Activated effector memory CD4-positive, alpha-beta T cell treated with Interleukin-2 at 50 U/mL for 16 hours (primary cell): Measurements from ENCODE around the gene BACH2.
"Not testable (repeated sequence)": the region's sequence is repeated elsewhere in the genome, so short reads cannot be mapped to it uniquely, and the experiment has no call there.

Experiments used
- DNase-seq: peaks from one replicate; pipeline ENCODE4 v3.0.0-alpha.2; 2020

BACH2 gene

DNA sequence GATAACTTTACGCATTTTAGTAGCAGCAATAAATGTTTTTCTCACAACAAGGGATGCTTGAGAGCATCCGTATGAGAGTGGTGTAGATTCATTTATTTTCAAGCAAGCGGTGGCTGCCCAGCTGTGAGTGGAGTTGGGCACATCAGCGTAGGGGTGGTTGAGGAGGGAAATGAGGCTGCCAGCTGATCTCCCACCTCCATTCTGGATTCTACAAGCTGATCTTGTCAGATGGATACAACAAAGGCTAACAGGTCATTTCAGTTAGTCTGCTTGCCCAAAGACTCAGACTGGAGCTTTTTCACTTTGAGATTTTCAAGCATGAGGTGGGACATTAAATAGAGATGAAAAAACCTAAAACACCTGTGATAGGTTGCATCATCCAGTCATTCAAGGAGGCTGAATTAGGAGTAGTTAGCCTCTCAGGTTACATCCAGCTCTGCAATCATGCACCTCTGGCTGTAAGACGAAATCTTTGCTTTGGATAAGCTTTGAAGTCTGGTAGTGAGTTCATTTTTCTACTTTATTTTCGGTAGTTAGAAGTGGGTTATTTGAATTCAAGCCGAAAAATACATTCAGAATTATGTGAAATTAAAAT, 1.9 kb upstream of the BACH2 start:
- DNase-seq: no peak

- no peak for DNase-seq
Measured at GRCh38 chr6:90297867-90298381, 1.3 kb upstream of the BACH2 start.

- no peak for DNase-seq
Measured at GRCh38 chr6:90297115-90297866, 648 bp upstream of the BACH2 start.

DNA sequence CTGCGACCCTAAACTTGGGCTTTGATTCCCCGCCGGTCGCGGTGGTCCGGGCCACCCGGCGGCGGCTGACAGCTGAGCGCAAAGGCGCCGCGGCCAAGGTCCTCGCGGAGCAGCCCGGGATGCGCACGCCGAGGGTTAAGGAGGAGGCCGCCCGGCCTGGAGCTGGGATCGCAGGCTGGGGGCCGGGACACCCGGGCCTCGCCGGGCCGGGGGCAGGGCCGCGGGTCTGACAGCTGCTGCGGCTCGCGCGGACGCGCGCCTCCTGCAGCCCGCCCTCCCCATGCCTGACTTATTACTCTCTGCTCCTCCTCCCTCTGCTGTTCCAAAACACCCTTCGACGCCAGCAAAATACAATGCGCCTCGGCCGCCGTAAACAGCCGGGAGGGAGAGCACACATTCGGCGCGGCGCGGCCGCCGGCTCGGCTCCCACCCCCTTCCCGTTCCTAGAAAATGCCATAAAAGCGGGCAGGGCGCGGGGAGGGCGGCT, 746 bp downstream of the BACH2 start:
- peak; percentile 57 for DNase-seq

- peak; percentile 48 for DNase-seq
Measured at GRCh38 chr6:90294989-90295853, 1.4 kb downstream of the BACH2 start.

DNA sequence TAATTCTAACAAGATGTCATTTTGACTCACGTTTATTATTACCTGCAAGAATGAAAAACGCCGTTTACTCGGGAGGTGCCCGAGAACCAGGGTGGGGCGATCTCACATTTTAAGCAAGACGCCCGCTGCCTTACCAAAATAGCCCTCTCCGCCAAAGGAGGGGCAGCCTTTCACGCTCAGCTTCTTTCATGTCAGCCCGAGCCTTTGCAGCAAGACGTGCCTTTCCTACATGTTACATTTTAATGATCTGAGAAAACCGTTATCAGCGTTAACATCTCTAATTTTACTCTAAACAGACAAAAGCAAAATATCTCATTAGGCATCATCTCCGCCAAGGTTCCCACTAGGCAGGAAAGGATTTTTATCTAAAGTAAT, 2.0 kb downstream of the BACH2 start:
- peak; percentile 22 for DNase-seq

DNA sequence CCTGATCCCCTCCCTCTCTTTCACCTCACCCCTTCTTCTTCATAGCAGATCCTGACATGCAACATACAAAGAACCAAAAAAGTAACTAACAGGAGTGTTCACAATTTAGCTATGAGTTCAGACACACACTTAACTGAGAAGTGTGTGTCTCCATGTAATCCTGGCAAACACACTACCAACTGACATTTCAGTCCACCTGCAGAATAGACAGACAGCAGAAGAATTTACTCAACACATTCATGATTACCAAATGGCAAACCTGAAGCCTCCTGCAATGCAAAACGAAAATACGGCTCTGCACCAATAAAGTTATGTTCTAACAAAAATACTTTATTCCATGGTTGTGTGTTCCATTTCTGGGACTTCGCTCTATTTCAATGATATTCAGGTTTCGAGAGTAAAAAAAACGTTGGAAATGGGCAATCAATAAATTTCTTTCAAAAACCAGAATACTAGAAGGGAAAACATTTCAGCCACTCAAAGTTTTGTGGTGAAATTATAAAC, 2.6 kb downstream of the BACH2 start:
- DNase-seq: no peak

DNA sequence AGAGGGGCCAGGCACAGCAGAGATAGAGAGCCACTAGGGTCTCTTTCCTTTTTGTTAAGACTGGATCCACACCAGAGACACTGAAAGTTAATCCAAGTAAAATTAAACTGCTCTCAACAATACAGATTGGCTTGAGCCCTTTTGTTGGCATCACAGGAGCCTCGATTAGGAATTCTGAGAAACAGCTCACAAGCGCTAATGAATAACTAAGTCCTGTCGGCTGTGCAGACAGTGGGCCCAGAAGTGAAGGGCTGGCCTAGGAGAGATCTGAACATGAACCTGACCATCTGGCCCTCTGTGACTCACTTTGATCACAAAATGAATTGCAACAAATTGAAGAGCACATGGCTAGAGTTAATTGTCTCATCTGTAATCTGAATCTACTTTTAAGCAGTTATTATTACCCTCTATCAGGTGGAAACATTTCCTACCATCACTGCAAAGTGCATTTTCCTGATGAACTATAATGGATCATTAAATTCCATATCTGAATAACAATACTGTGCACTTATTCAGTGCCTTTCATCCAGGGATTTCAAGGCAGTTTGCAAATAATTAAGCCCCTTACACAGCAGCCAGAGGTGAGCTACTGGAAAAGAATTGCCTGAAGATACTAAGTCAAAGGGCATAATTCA, 3.2 kb downstream of the BACH2 start:
- DNase-seq: no peak

DNA sequence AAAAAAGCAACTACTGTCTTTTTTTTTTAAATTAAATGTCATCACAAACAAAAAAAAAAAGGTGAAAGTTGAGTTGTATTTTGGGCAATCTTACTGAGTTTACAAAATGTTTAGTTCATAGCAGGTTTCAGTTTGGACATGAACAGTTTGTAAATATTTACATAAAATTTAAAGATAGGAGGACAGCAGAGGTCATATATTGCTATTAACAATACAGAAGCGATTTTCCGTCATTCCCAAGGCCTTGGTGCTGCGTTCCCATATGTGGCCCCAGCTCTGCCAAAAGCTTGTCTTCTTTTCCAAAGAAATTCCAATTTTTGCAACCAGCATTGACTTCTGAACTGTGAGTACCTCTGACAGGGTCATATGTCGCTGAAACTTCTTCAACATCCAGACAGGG, 5.1 kb downstream of the BACH2 start:
- DNase-seq: no peak

DNA sequence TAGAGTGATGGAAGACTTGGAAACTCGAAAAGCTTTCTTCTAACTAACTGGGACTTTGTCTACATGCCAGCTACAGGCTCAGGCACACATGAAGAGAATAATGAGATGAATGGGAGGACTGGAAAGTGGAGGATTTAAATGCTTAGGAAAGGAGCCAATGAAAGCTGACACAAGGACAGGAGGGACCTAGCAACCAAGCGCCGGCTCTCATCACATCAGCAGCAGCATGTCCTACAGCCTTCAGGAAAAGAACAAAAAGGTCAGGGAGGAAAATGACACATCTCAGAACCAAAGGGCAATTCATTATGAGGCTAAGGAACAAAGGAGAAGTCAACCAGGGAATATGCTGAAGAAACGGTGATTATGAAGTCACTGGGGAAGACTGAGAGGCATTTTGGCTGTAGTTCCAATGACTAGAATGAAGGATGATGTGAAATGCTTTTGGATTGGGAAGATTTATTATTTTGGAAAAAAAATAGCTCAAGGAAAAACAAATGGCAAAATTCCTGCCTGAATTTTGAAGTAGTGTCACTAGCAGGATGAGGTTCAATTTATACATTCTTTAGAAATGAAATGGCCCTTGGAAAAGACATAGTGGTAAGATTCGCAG, 5.7 kb downstream of the BACH2 start:
- DNase-seq: no peak

- DNase-seq: no peak
Measured at GRCh38 chr6:90289902-90290301, 6.7 kb downstream of the BACH2 start.

GRCh38 chr6:90288404-90288803, 8.2 kb downstream of the BACH2 start:
- no peak for DNase-seq

DNA sequence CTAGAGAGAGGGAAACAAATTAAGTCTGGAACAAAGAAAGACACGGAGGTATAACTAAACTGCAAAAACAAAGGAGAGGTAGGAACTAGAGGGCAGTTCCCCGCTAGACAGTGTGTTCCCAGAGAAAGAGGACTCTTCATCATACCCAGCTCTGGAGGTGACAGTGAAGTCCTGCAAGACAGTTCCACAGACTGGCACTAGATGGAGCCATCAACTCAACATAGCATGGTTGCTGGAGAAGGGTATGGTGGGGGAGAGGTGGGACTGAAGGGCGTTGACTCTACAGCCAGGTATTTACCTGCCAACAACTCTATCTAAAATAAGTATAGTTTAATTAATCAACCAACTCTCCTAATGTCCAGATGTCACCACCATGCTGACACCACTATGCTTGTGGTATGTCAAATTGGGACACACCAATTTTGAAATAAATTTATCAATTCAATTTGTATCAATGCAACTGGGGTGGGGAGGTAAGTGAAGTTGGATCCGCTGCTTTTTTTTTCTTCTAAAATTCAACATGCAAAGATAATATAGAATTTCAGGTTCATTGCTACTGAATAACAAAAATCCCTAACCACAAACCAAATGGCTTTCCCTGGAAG, 9.7 kb downstream of the BACH2 start:
- DNase-seq: no peak

GRCh38 chr6:90285611-90286381, 10.8 kb downstream of the BACH2 start:
- DNase-seq: peak; percentile 20

GRCh38 chr6:90285042-90285481, 11.6 kb downstream of the BACH2 start:
- DNase-seq: no peak

DNA sequence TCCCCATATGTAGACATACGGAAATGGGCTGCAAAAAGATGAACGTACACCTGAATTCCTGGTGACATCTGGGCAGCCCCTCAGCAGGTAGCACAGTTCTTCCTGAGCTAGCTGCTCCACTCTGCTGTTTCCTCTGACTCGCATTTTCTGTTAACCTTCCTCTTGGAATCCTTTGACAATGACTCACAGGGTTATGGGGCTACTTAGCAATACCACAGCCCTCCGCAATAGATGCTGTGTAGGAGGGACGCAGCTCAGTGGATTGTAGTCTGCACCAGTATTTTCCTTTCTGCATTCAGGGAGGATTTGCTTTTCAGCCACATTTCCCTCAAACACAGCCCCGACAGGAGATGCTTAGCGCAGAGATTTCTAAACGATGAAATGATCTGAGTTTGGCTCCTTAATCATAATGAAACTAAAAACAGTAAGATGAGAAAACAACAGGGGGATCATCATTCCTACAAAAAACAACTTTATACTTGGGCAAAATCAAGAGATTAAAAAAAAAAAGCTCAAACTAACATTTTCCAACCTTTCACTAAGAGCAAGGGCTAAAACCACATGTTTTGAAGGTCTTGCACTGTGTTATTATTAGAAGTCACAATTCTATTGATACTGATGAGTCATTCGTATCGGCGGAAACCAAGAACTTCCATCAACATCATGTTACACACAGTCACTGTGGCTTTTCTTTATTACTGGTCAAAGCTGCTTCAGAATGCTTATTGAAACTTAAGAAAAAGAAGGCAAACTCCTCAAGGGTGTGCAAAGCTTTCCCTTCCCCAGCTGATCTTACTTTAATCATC, 12.2 kb downstream of the BACH2 start:
- DNase-seq: no peak

- not testable (repeated sequence) for DNase-seq
Measured at GRCh38 chr6:90282265-90282664, 14.4 kb downstream of the BACH2 start.

GRCh38 chr6:90278129-90278528, 18.5 kb downstream of the BACH2 start:
- DNase-seq: no peak

- no peak for DNase-seq
Measured at GRCh38 chr6:90277302-90278011, 19.2 kb downstream of the BACH2 start.
